Gastroesophageal sphincter (tissue), 4 donors: Measurements from ENCODE around the gene LMF1. TPM values are rescaled to one million over a fixed set of nuclear protein-coding genes. Genes with fewer than 3 reads are reported as not detected.
"Not testable (repeated sequence)": the region's sequence is repeated elsewhere in the genome, so short reads cannot be mapped to it uniquely, and the experiment has no call there.

Experiments
- ATAC-seq: fragments of 150-250 bp; one replicate; pipeline ENCODE4 v1.9.1; 2016; ENCODE audit warnings: mild to moderate bottlenecking, moderate library complexity
- H3K27ac ChIP-seq, 4 donors: fragments of 200-600 bp; sonication (generic) in 3 of 4; 1 replicate in 3 of 4; 2 replicates in 1 of 4; pipeline ENCODE4 v1.5.1; 2016 to 2019
- H3K27me3 ChIP-seq: fragments of 200-600 bp; sonication (generic); one replicate; pipeline ENCODE4 v1.5.1; 2019
- H3K36me3 ChIP-seq, 2 donors: fragments of 200-600 bp; sonication (generic); one replicate each; pipeline ENCODE4 v1.5.1; 2019; ENCODE audit warnings: control low read depth in 1 of 2
- H3K4me1 ChIP-seq, 3 donors: fragments of 200-600 bp; sonication (generic); 1 replicate in 2 of 3; 2 replicates in 1 of 3; pipeline ENCODE4 v1.5.1; 2016 to 2019; ENCODE audit warnings: control low read depth in 2 of 3
- H3K4me3 ChIP-seq, 2 donors: fragments of 200-600 bp; sonication (generic); one replicate each; pipeline ENCODE4 v1.5.1; 2019; ENCODE audit warnings: mild to moderate bottlenecking in 1 of 2, moderate library complexity in 1 of 2
- H3K9me3 ChIP-seq, 3 donors: fragments of 200-600 bp; sonication (generic); one replicate each; pipeline ENCODE4 v1.5.1; 2017 to 2019; ENCODE audit warnings: control low read depth in 2 of 3
- EP300 ChIP-seq: sonication (generic); formaldehyde crosslinking; IDR thresholded peaks from one replicate; pipeline ENCODE4 v1.6.1; 2017; ENCODE audit warnings: antibody characterized with exemption, mild to moderate bottlenecking
- POLR2A ChIP-seq, 2 donors: fragments of 450-650 bp; IDR thresholded peaks; one replicate each; pipeline ENCODE4 v1.6.1; 2017; ENCODE audit warnings: antibody characterized with exemption in 2 of 2, mild to moderate bottlenecking in 2 of 2, moderate library complexity in 1 of 2
- POLR2AphosphoS5 ChIP-seq: sonication (generic); formaldehyde crosslinking; IDR thresholded peaks from one replicate; pipeline ENCODE4 v1.6.1; 2017; ENCODE audit warnings: antibody characterized with exemption
- WGBS, 2 donors: methylation state at CpG; one replicate each; pipeline ENCODE4 v1.1.5; 2018; ENCODE audit warnings: low coverage in 1 of 2; 5-methylcytosine and 5-hydroxymethylcytosine counted together
- total RNA-seq, 4 donors: library from RNA; depleted of rRNA; stranded (reverse); fragments of >200 nt; gene quantifications; one replicate each; pipeline ENCODE4 v1.1.0, GENCODE V29; 2016
- TF ChIP-seq, protein P1 (sequence below), 4 experiments: fragments of 200-600 bp in 2 of 4; fragments of 450-650 bp in 2 of 4; sonication (generic) in 1 of 4; IDR thresholded peaks; one replicate each; pipeline ENCODE4 v1.5.1; 2017 to 2019; ENCODE audit warnings: antibody characterized with exemption in 4 of 4, mild to moderate bottlenecking in 2 of 4, moderate library complexity in 2 of 4

Gene LMF1
- total RNA-seq, 4 donors from 2014 or later, result 13.7 to 57.3 (median 20.9) TPM

DNA sequence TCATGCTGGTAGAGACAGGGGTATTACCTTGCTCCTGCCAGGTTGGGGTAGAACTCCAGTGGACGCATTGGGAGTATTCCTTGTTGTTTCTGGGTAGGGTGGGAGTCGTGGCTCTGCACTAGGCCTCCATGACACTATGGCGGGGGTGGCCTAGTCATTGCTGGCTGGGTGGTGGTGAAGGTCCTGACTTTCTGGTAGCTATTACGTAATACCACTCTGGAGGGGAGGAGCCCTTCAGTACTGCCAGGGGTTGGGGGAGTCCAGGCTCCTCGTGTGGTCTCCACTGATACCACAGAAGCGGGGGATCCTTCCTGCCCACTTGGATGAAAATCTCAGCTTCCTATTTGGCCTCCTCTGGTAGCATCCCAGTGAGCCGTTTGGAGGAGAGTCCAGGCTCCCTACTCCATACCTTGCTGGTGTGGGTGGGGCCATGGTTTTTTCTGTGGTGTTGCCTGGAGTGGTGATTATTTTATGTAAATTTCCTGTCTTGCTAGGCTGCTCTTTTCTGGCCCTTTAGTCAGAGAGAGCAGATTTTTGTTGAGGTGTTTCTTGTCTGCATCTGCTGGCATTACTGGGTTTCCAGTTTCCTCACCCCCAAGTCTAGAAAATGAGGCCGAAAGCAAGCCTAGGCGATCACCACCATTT lies 104.4 kb downstream of the LMF1 start:
- TF ChIP-seq, protein P1, sequence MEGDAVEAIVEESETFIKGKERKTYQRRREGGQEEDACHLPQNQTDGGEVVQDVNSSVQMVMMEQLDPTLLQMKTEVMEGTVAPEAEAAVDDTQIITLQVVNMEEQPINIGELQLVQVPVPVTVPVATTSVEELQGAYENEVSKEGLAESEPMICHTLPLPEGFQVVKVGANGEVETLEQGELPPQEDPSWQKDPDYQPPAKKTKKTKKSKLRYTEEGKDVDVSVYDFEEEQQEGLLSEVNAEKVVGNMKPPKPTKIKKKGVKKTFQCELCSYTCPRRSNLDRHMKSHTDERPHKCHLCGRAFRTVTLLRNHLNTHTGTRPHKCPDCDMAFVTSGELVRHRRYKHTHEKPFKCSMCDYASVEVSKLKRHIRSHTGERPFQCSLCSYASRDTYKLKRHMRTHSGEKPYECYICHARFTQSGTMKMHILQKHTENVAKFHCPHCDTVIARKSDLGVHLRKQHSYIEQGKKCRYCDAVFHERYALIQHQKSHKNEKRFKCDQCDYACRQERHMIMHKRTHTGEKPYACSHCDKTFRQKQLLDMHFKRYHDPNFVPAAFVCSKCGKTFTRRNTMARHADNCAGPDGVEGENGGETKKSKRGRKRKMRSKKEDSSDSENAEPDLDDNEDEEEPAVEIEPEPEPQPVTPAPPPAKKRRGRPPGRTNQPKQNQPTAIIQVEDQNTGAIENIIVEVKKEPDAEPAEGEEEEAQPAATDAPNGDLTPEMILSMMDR (IDR thresholded peaks at IDR 0.05), result no peak
- TF ChIP-seq EP300, result no peak
- no peak for TF ChIP-seq POLR2A (IDR thresholded peaks at IDR 0.05)
- TF ChIP-seq POLR2AphosphoS5, result no peak
- Histone ChIP-seq H3K27me3 (no peaks in the 10 kb centered on the region), H3K27ac (no peak overlapping the region), H3K4me3 (no peak overlapping the region), H3K9me3 (no peaks in the 10 kb centered on the region), H3K36me3 (peaks cover 0 to 53% of the 10 kb centered on the region in 2 donors), H3K4me1 (no peaks in the 10 kb centered on the region)
- no peak for ATAC-seq
- 86 to 95% methylated on average over 4 of the region's 9 CpGs for WGBS, 2 donors

DNA sequence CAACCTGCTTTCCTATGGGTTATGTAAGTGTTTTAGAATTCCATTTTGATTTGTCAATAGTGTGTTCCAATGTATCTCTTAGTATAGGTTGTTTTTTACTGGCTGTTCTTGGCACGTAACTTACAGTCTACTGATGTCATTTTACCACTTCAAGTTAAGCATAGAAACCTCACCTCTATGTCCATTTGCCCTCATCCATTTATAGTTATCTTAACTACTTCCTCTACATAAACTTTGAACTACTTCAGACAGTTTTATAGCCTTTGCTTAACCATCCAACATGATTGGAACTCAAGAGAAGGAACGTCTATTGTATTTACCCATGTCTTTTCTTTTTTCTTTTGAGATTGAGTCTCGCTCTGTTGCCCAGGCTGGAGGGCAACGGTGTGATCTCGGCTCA lies 105.8 kb downstream of the LMF1 start:
- TF ChIP-seq, protein P1 (IDR thresholded peaks at IDR 0.05), result no peak
- TF ChIP-seq POLR2AphosphoS5 (no peak), EP300 (no peak), POLR2A (IDR thresholded peaks at IDR 0.05) (no peak)
- 79 to 94% methylated on average over 4 to 5 of the region's 5 CpGs for WGBS, 2 donors
- Histone ChIP-seq H3K27me3 (no peaks in the 10 kb centered on the region), H3K9me3 (no peaks in the 10 kb centered on the region), H3K27ac (no peak overlapping the region), H3K4me1 (no peaks in the 10 kb centered on the region), H3K36me3 (peaks cover 0 to 39% of the 10 kb centered on the region in 2 donors), H3K4me3 (no peak overlapping the region)
- no peak for ATAC-seq

DNA sequence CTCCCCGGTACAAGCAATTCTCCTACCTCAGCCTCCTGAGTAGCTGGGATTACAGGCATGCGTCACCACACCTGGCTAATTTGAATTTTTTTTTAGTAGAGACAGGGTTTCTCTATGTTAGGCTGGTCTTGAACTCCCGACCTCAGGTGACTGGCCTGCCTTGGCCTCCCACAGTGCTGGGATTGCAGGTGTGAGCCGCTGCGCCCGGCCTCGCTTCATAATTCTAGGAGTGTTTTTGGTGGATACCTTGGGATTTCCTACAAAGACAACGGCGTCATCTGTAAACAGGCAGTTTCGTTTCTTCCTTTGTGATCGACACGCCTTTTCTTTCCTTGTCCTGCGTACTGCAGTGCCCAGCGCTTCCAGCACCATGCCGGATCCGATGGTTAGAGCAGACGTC lies 109.3 kb downstream of the LMF1 start:
- ATAC-seq, result no peak
- WGBS, 2 donors, result 95% methylated on average over 14 of the region's 17 CpGs; no CpG with 5 or more reads in 1 of the 2 donors
- Histone ChIP-seq H3K27ac (no peak overlapping the region), H3K27me3 (no peaks in the 10 kb centered on the region), H3K9me3 (no peaks in the 10 kb centered on the region), H3K4me1 (no peaks in the 10 kb centered on the region), H3K4me3 (no peak overlapping the region), H3K36me3 (peaks cover 0 to 7% of the 10 kb centered on the region in 2 donors)
- no peak for TF ChIP-seq POLR2A (IDR thresholded peaks at IDR 0.05)
- TF ChIP-seq, protein P1 (IDR thresholded peaks at IDR 0.05), result no peak
- TF ChIP-seq POLR2AphosphoS5, result no peak
- TF ChIP-seq EP300, result no peak

DNA sequence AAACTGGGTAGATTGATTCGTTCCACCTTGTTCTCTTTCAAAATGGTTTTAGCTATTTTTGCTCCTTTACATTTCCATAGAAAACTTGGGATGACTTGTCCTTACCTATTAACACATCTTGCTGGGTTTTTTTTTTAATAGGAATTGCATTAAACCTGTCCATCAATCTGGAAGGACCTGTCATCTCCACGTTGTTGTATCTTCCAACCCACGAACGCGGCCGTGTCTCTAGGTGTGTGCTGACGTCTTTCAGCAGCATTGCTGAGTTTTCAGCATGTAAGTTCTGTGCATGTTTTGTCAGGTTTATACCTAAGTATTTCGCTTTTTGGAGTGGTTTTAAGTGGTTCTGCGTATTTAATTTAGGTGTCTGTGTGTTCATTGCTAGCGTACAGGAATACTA lies 109.9 kb downstream of the LMF1 start:
- H3K9me3 ChIP-seq, result no peaks in the 10 kb centered on the region
- H3K4me3 ChIP-seq, result no peak overlapping the region
- H3K4me1 ChIP-seq, result no peaks in the 10 kb centered on the region
- H3K27ac ChIP-seq, result no peak overlapping the region
- WGBS, 2 donors, result 82 to 92% methylated on average over 8 to 10 of the region's 10 CpGs
- H3K36me3 ChIP-seq, result peaks cover 0 to 4% of the 10 kb centered on the region in 2 donors
- H3K27me3 ChIP-seq, result no peaks in the 10 kb centered on the region
- ATAC-seq, result no peak
- TF ChIP-seq POLR2A (IDR thresholded peaks at IDR 0.05) (no peak), EP300 (no peak), POLR2AphosphoS5 (no peak)
- TF ChIP-seq, protein P1 (IDR thresholded peaks at IDR 0.05), result no peak

DNA sequence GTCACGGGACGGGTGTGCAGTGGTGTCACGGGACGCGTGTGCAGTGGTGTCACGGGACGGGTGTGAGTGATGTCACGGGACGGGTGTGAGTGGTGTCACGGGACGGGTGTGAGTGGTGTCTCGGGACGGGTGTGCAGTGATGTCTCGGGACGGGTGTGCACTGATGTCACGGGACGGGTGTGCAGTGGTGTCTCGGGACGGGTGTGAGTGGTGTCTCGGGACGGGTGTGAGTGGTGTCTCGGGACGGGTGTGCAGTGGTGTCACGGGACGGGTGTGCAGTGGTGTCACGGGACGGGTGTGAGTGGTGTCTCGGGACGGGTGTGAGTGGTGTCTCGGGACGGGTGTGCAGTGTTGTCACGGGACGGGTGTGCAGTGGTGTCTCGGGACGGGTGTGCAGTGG lies 111.8 kb downstream of the LMF1 start:
- peaks cover 0 to 18% of the 10 kb centered on the region in 2 donors for H3K36me3 ChIP-seq
- H3K27ac ChIP-seq, H3K9me3 ChIP-seq, H3K4me3 ChIP-seq, H3K27me3 ChIP-seq, ATAC-seq, H3K4me1 ChIP-seq: not testable (repeated sequence)
- WGBS, 2 donors, result 95 to 96% methylated on average over 5 to 8 of the region's 35 CpGs

DNA sequence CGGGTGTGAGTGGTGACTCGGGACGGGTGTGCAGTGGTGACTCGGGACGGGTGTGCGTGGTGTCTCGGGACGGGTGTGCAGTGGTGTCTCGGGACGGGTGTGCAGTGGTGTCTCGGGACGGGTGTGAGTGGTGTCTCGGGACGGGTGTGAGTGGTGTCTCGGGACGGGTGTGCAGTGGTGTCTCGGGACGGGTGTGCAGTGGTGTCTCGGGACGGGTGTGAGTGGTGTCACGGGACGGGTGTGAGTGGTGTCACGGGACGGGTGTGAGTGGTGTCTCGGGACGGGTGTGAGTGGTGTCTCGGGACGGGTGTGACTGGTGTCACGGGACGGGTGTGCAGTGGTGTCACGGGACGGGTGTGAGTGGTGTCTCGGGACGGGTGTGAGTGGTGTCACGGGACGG lies 112.3 kb downstream of the LMF1 start:
- not testable (repeated sequence) for ATAC-seq, H3K9me3 ChIP-seq, H3K27me3 ChIP-seq, H3K27ac ChIP-seq, H3K4me1 ChIP-seq, H3K4me3 ChIP-seq
- 80% methylated on average over 1 of the region's 36 CpGs; no CpG with 5 or more reads in 1 of the 2 donors for WGBS, 2 donors
- peaks cover 0 to 18% of the 10 kb centered on the region in 2 donors for H3K36me3 ChIP-seq
